Stimulated activated CD8-positive, alpha-beta memory T cell treated with anti-CD3 and anti-CD28 coated beads, Interleukin-15, amount 100 ng/mL, for 24 hours (primary cell): ENCODE data around the gene UBR7.
A peak's percentile ranks its signal among the peaks of the same experiment; 100 is the strongest.
"Not testable (repeated sequence)": the region's sequence is repeated elsewhere in the genome, so short reads cannot be mapped to it uniquely, and the experiment has no call there.

Experiments
- DNase-seq: peaks from one replicate; pipeline ENCODE4 v3.0.0-alpha.2; 2020; ENCODE audit warnings: low read depth

Gene UBR7

GRCh38 chr14:93206793-93207467 lies at the start of gene UBR7, which contains the start of gene GON7:
UBR7 (plus strand) TSS chr14:93207256; CDS start chr14:93207292, 36 bp downstream.
GON7 (minus strand) TSS chr14:93207065; CDS start chr14:93207037, 28 bp downstream.
- DNase-seq = peak; percentile 61

GRCh38 chr14:93158349-93158748 lies 48.7 kb upstream of the UBR7 start:
- not testable (repeated sequence) for DNase-seq

- DNase-seq = not testable (repeated sequence)
Measured at GRCh38 chr14:93159625-93160352, 47.3 kb upstream of the UBR7 start.

GRCh38 chr14:93160353-93160801 lies 46.7 kb upstream of the UBR7 start:
- no peak for DNase-seq

- no peak for DNase-seq
Measured at GRCh38 chr14:93161411-93161940, 45.6 kb upstream of the UBR7 start.

- no peak for DNase-seq
Measured at GRCh38 chr14:93163564-93163963, 43.5 kb upstream of the UBR7 start.

- not testable (repeated sequence) for DNase-seq
Measured at GRCh38 chr14:93165271-93166265, 41.5 kb upstream of the UBR7 start.

- not testable (repeated sequence) for DNase-seq
Measured at GRCh38 chr14:93168610-93169009, 38.4 kb upstream of the UBR7 start.

GRCh38 chr14:93169619-93170018 lies 37.4 kb upstream of the UBR7 start:
- not testable (repeated sequence) for DNase-seq

- DNase-seq = not testable (repeated sequence)
Measured at GRCh38 chr14:93170141-93170540, 36.9 kb upstream of the UBR7 start.

GRCh38 chr14:93171376-93171775 lies 35.7 kb upstream of the UBR7 start:
- DNase-seq = no peak

GRCh38 chr14:93173943-93174395 lies 33.1 kb upstream of the UBR7 start:
- DNase-seq = no peak

- not testable (repeated sequence) for DNase-seq
Measured at GRCh38 chr14:93174731-93175130, 32.3 kb upstream of the UBR7 start.

GRCh38 chr14:93175492-93175891 lies 31.6 kb upstream of the UBR7 start:
- DNase-seq = no peak

GRCh38 chr14:93183596-93184317 lies 23.3 kb upstream of the UBR7 start:
- DNase-seq = no peak

GRCh38 chr14:93184391-93185348 lies 22.4 kb upstream of the UBR7 start, which contains the start of the genes LYSET and MOAP1:
LYSET (plus strand) TSS chr14:93185317; CDS start chr14:93185406, 89 bp downstream.
MOAP1 (minus strand) TSS chr14:93184897; CDS start chr14:93184242, 655 bp downstream.
- DNase-seq = peak; percentile 77

GRCh38 chr14:93185349-93185720 lies 21.7 kb upstream of the UBR7 start:
- DNase-seq = no peak

- no peak for DNase-seq
Measured at GRCh38 chr14:93186466-93186865, 20.6 kb upstream of the UBR7 start.

- no peak for DNase-seq
Measured at GRCh38 chr14:93186956-93187355, 20.1 kb upstream of the UBR7 start.
